Neural progenitor cell (in vitro differentiated cells): ENCODE measurements around the gene RNASEH2C.
"Not testable (repeated sequence)": the region's sequence is repeated elsewhere in the genome, so short reads cannot be mapped to it uniquely, and the experiment has no call there.

Experiments
- EZH2 ChIP-seq: fragments of 200-600 bp; sonication (generic); IDR thresholded peaks from 2 replicates; pipeline ENCODE4 v1.6.1; 2017; ENCODE audit warnings: antibody characterized with exemption, mild to moderate bottlenecking, moderate library complexity
- EZH2phosphoT487 ChIP-seq: fragments of 200-600 bp; sonication (generic); IDR thresholded peaks from 2 replicates; pipeline ENCODE4 v1.6.1; 2017; ENCODE audit warnings: antibody characterized with exemption
- TF ChIP-seq, protein P1 (sequence below): fragments of 200-600 bp; sonication (generic); IDR thresholded peaks from 2 replicates; pipeline ENCODE4 v1.5.1; 2017; ENCODE audit warnings: antibody characterized with exemption, mild to moderate bottlenecking

GRCh38 chr11:65683480-65683879, 37.1 kb downstream of the RNASEH2C start:
- not testable (repeated sequence) for TF ChIP-seq EZH2phosphoT487, EZH2
- TF ChIP-seq, protein P1, sequence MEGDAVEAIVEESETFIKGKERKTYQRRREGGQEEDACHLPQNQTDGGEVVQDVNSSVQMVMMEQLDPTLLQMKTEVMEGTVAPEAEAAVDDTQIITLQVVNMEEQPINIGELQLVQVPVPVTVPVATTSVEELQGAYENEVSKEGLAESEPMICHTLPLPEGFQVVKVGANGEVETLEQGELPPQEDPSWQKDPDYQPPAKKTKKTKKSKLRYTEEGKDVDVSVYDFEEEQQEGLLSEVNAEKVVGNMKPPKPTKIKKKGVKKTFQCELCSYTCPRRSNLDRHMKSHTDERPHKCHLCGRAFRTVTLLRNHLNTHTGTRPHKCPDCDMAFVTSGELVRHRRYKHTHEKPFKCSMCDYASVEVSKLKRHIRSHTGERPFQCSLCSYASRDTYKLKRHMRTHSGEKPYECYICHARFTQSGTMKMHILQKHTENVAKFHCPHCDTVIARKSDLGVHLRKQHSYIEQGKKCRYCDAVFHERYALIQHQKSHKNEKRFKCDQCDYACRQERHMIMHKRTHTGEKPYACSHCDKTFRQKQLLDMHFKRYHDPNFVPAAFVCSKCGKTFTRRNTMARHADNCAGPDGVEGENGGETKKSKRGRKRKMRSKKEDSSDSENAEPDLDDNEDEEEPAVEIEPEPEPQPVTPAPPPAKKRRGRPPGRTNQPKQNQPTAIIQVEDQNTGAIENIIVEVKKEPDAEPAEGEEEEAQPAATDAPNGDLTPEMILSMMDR, result not testable (repeated sequence)
